ENCODE results near the gene LGR5.

DNA sequence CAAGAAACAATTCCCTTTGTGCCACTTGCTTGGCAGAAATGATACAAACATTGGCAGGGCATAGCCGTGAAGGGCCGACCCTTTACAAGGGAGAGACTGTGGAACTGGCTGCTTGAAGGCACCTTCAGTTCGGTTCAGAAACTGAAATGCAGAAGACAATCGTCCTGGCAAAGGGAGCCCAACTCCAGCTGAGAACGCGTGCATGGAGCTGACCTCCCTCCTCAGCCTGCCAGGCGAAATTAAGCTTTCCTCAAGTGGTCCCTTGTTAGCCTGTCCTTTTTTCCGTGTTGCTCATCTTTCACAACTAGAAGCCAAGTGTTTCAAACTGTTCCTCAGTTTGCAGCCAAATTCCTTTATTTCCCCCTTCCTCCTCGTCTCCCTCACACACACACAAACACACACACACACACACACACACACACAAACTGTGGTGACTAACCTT lies 8.1 kb downstream of the LGR5 start:
- TF ChIP-seq, protein P1, sequence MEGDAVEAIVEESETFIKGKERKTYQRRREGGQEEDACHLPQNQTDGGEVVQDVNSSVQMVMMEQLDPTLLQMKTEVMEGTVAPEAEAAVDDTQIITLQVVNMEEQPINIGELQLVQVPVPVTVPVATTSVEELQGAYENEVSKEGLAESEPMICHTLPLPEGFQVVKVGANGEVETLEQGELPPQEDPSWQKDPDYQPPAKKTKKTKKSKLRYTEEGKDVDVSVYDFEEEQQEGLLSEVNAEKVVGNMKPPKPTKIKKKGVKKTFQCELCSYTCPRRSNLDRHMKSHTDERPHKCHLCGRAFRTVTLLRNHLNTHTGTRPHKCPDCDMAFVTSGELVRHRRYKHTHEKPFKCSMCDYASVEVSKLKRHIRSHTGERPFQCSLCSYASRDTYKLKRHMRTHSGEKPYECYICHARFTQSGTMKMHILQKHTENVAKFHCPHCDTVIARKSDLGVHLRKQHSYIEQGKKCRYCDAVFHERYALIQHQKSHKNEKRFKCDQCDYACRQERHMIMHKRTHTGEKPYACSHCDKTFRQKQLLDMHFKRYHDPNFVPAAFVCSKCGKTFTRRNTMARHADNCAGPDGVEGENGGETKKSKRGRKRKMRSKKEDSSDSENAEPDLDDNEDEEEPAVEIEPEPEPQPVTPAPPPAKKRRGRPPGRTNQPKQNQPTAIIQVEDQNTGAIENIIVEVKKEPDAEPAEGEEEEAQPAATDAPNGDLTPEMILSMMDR (IDR thresholded peaks at IDR 0.05), result no peak
- TF ChIP-seq POLR2A (IDR thresholded peaks at IDR 0.05), result no peak

Measured in uterus (tissue), 2 donors.